GM12865 (cell line): ENCODE results near the gene ABO.

ENCODE experiments used
- DNase-seq: peaks from one replicate; pipeline ENCODE4 v3.0.0; 2010; ENCODE audit warnings: low read depth
- H3K4me3 ChIP-seq: 2 replicates; pipeline ENCODE4 v1.5.1; 2011; ENCODE audit warnings: mild to moderate bottlenecking, low read depth, low read length, control low read depth
- TF ChIP-seq, protein P1 (sequence below): IDR thresholded peaks from 2 replicates; pipeline ENCODE4 v1.5.1; 2011; ENCODE audit warnings: low read length, control low read depth, low read depth, inconsistent platforms; ENCODE audit not compliant: insufficient read depth; ENCODE audit errors: missing control alignments

The ABO gene

DNA sequence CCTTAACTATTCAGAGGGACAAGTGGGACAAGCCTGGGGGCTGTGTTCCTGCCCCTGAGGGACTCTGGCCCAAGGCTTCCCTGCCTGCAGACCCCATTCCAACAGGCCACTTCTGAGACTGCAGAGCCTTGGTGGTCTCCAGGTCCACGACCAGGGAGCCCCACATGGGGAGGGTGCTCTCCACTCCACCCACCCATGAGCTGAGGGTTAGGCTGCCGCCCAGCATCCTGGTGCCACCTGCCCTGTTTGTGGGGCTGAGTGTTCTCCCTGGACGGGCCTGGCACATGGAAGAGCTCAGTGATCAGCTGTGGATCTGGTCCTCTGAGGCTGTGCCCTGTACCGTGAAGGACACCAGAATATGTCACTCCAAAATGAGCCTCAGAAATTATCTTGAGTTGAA, 2.5 kb upstream of the ABO start:
- TF ChIP-seq, protein P1, sequence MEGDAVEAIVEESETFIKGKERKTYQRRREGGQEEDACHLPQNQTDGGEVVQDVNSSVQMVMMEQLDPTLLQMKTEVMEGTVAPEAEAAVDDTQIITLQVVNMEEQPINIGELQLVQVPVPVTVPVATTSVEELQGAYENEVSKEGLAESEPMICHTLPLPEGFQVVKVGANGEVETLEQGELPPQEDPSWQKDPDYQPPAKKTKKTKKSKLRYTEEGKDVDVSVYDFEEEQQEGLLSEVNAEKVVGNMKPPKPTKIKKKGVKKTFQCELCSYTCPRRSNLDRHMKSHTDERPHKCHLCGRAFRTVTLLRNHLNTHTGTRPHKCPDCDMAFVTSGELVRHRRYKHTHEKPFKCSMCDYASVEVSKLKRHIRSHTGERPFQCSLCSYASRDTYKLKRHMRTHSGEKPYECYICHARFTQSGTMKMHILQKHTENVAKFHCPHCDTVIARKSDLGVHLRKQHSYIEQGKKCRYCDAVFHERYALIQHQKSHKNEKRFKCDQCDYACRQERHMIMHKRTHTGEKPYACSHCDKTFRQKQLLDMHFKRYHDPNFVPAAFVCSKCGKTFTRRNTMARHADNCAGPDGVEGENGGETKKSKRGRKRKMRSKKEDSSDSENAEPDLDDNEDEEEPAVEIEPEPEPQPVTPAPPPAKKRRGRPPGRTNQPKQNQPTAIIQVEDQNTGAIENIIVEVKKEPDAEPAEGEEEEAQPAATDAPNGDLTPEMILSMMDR: no peak
- no peak for DNase-seq
- H3K4me3 ChIP-seq: no peak overlapping the region

DNA sequence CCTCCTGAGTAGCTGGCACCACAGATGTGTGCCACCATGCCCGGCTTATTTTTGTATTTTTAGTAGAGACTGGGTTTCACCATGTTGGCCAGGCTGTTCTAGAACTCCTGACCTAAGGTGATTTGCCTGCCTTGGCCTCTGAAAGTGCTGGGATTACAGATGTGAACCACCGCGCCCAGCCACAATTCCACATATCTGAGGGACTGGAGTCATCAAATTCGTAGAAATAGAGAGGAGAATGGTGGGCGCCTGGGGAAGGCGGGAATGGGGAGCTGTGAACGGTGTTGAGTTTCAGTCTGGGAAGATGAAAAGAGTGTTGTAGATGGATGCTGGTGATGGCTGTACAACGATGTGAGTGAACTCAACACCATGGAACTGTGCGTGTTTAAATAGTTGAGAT, 1.9 kb upstream of the ABO start:
- DNase-seq: no peak
- TF ChIP-seq, protein P1: no peak

DNA sequence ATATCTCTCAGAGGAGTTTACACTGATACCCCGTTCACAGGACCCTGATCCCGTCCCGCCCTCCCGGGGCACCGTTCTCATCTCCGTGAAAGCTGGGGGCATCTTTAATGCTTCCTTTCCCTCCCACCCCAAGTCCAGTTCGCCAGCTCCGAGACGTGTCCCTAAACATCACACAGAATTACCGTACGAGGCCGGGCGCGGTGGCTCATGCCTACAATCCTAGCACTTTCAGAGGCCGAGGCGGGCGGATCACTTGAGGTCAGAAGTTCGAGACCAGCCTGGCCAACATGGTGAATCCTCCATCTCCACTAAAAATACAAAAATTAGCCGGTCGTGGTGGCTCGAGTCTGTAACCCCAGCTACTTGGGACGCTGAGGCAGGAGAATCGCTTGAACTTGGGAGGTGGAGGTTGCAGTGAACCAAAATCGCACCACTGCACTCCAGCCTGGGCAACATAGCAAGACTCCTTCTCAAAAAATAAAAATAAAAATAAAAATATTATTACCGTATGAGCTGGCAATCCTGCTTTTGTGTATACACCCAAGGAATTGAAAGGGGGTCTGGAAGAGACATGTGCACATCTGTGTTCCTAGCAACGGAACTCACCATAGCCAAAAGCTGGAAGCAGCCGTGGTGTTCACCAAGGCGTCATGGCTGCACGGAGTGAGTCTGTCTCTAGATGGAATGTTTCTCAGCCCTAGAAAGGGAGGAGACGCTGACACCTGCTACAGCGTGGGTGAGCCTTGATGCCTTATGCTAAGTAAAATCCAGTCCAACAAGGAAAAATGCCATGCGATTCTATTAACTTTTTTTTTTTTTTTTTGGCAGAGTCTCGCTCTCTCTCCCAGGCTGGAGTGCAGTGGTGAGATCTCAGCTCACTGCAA, 1.2 kb upstream of the ABO start:
- TF ChIP-seq, protein P1: no peak
- DNase-seq: no peak
- no peak overlapping the region for H3K4me3 ChIP-seq

More for the DNA sequence above, 1.9 kb upstream of the ABO start:
- H3K4me3 ChIP-seq: no peak overlapping the region

DNA sequence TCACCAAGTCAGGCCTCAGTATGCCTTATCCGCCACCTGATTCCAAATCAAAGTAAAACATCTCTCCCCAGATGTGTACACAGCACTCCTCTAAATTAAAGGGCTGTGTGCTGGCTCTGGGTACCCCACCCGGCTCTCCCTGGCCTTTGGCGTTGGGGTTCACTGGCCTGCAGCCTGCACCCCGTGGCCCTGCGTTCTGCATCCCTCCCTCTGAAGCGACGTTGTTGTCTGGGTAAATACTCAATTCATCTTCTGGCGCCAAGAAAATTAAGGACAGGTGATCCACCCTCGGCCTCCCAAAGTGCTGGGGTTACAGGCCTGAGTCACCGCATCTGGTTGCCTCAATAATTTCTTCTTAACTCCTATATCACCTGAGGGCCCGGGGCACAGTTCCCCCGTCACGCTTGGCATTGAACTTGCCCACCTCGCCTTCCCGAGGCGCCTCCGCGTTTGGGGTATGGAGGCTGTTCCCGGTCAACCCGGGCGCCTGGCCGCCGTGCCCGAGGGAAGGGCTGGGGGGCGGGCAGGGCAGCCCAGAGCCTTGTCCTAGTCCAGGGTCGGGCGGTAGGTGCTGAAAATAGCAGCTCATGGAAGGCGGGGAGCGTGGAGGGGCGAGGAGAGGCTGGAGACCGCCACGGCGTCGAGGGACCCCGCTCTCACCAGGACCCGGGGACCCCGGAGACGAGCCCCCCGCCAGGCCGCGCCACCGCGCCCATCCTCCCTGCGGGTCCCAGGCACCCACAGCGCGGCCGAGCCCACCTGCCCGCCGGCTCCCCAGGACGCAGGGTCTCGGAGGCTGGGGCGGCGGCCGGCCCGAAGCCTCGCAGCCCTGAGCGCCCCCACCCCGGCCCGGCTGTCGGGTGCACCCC, 531 bp downstream of the ABO start:
- TF ChIP-seq, protein P1: no peak
- DNase-seq: no peak
- no peak overlapping the region for H3K4me3 ChIP-seq

DNA sequence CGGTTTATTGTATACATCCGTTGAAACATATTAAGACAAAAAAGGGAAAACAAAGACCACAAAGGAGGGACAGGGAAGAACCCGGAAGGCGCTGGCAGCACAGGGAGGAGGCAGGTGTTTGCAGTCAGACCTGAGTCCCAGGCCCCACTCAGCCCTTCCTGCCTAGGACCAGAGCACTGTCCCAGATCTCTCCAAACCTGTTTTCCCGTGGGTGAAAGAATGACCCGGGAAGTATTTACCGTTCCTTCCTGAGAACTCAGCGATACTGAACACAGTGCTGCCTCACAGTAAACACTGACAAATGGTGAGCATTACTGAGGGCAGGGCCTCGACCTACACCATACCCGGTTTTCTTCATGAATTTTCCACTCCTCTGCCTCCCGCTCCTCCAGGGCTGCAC, 1.2 kb downstream of the ABO start:
- TF ChIP-seq, protein P1: no peak

DNA sequence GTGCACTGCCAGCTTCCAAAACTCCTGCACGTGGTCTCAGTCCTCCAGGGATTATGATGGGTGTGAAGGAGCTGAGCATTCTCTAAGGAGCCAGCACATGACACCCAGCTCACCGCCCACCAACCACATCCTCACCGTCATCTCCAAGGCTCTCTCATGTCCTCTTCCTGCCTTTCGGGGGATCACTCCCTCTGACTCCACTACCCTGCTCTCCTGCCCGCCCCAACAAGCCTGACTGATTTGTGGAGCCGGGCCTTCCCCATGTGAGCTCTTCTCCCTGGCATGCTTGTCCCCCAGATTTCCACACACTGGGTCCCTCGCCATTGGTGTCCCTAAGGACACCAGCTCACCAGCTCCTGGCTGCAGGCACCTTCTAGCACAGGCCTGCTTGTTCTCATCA, 1.9 kb downstream of the ABO start:
- TF ChIP-seq, protein P1: no peak
- no peak for DNase-seq
- no peak overlapping the region for H3K4me3 ChIP-seq

More for the DNA sequence above, 1.2 kb downstream of the ABO start:
- no peak overlapping the region for H3K4me3 ChIP-seq
- DNase-seq: no peak
